ENCODE data around the gene TOPBP1. TPM values are rescaled to one million over a fixed set of nuclear protein-coding genes. Genes with fewer than 3 reads are reported as not detected.

TOPBP1 gene
- total RNA-seq, 1 experiment from 2014 or later, result 34.3 TPM

GRCh38 chr3:133563816-133564215 is 97.9 kb downstream of the TOPBP1 start:
- H3K36me3 Mint-ChIP-seq, result no peaks in the 10 kb centered on the region
- TF ChIP-seq GABPB1 (CRISPR knock-in tag; IDR thresholded peaks at IDR 0.05), result no peak
- TF ChIP-seq HMGXB4 (CRISPR knock-in tag; IDR thresholded peaks at IDR 0.05), result no peak
- no peak overlapping the region for H3K27ac Mint-ChIP-seq
- H3K27me3 Mint-ChIP-seq (ENCODE audit: low read depth), result no peaks in the 10 kb centered on the region
- H3K9me3 Mint-ChIP-seq, result no peaks in the 10 kb centered on the region
- H3K4me3 Mint-ChIP-seq, result no peak overlapping the region
- no peak for ATAC-seq
- POLR2A ChIA-PET, result interaction anchor here (1.0 kb wide), 1 partner anchor 8 kb away, joined by 3 read pairs; no protein-coding TSS in a partner anchor
- no peaks in the 10 kb centered on the region for H3K4me1 Mint-ChIP-seq
- DNase-seq (ENCODE audit: low spot score), result no peak
- CTCF ChIA-PET, result interaction anchor here (1.1 kb wide), 1 partner anchor 15 kb away, joined by 3 read pairs; no protein-coding TSS in a partner anchor

GRCh38 chr3:133563186-133563591 is 98.6 kb downstream of the TOPBP1 start:
- no peaks in the 10 kb centered on the region for H3K27me3 Mint-ChIP-seq (ENCODE audit: low read depth)
- POLR2A ChIA-PET, result interaction anchor here (0.9 to 1.0 kb wide), 2 partner anchors 9 to 10 kb away, joined by 3 read pairs; partner anchors contain the start of gene CDV3
- no peaks in the 10 kb centered on the region for H3K4me1 Mint-ChIP-seq
- no peak overlapping the region for H3K4me3 Mint-ChIP-seq
- no peak overlapping the region for H3K27ac Mint-ChIP-seq
- ATAC-seq, result no peak
- CTCF ChIA-PET, result interaction anchor here (1.1 kb wide), 1 partner anchor 15 kb away, joined by 3 read pairs; no protein-coding TSS in a partner anchor
- no peak for TF ChIP-seq SMAD3 (CRISPR knock-in tag; IDR thresholded peaks at IDR 0.05; ENCODE audit: borderline replicate concordance)
- TF ChIP-seq RELA (CRISPR knock-in tag; IDR thresholded peaks at IDR 0.05; ENCODE audit: borderline replicate concordance), result no peak
- TF ChIP-seq GRHL2 (CRISPR knock-in tag; IDR thresholded peaks at IDR 0.05; ENCODE audit: insufficient replicate concordance, severe bottlenecking), result no peak
- no peak for TF ChIP-seq ZNF423 (CRISPR knock-in tag; IDR thresholded peaks at IDR 0.05)
- no peak for TF ChIP-seq ELF4 (CRISPR knock-in tag; IDR thresholded peaks at IDR 0.05; ENCODE audit: low read depth)
- TF ChIP-seq ETV6 (CRISPR knock-in tag; IDR thresholded peaks at IDR 0.05), result no peak
- TF ChIP-seq FOXP1 (CRISPR knock-in tag; IDR thresholded peaks at IDR 0.05; ENCODE audit: borderline replicate concordance), result no peak
- TF ChIP-seq TEAD4 (CRISPR knock-in tag; IDR thresholded peaks at IDR 0.05), result no peak
- no peak for TF ChIP-seq ZNF416 (CRISPR knock-in tag; IDR thresholded peaks at IDR 0.05)
- TF ChIP-seq IRF2 (CRISPR knock-in tag; IDR thresholded peaks at IDR 0.05; ENCODE audit: borderline replicate concordance, low read depth), result no peak
- TF ChIP-seq ZNF232 (CRISPR knock-in tag; IDR thresholded peaks at IDR 0.05), result no peak
- TF ChIP-seq ZBTB21 (CRISPR knock-in tag; IDR thresholded peaks at IDR 0.05; ENCODE audit: borderline replicate concordance), result no peak
- TF ChIP-seq ZSCAN18 (CRISPR knock-in tag; IDR thresholded peaks at IDR 0.05), result no peak
- no peak for TF ChIP-seq SP1 (CRISPR knock-in tag; conservative IDR thresholded peaks at IDR 0.05)
- no peaks in the 10 kb centered on the region for H3K36me3 Mint-ChIP-seq
- no peak for DNase-seq (ENCODE audit: low spot score)
- no peaks in the 10 kb centered on the region for H3K9me3 Mint-ChIP-seq

- Mint-ChIP-seq H3K4me1 (no peaks in the 10 kb centered on the region), H3K27ac (no peak overlapping the region), H3K9me3 (no peaks in the 10 kb centered on the region), H3K27me3 (ENCODE audit: low read depth) (no peaks in the 10 kb centered on the region), H3K36me3 (no peaks in the 10 kb centered on the region), H3K4me3 (no peak overlapping the region)
- POLR2A ChIA-PET, result interaction anchor here (0.9 kb wide), 1 partner anchor 11 kb away, joined by 3 read pairs; the partner anchor contains the start of gene CDV3
- TF ChIP-seq ESRRA (CRISPR knock-in tag; IDR thresholded peaks at IDR 0.05; ENCODE audit: borderline replicate concordance) (no peak), NR3C1 (CRISPR knock-in tag; conservative IDR thresholded peaks at IDR 0.05; ENCODE audit: low read depth) (no peak), GTF2I (CRISPR knock-in tag; conservative IDR thresholded peaks at IDR 0.05) (no peak), ZNF416 (CRISPR knock-in tag; IDR thresholded peaks at IDR 0.05) (no peak), AFF4 (CRISPR knock-in tag; IDR thresholded peaks at IDR 0.05; ENCODE audit: borderline replicate concordance) (no peak), GABPB1 (CRISPR knock-in tag; IDR thresholded peaks at IDR 0.05) (no peak), FOXK1 (CRISPR knock-in tag; IDR thresholded peaks at IDR 0.05) (no peak), ZNF423 (CRISPR knock-in tag; IDR thresholded peaks at IDR 0.05) (no peak)
- no peak for DNase-seq (ENCODE audit: low spot score)
- no peak for ATAC-seq
- CTCF ChIA-PET, result interaction anchor here (1.0 kb wide), 1 partner anchor 11 kb away, joined by 5 read pairs; the partner anchor contains the start of gene CDV3
These were observed 99.4 kb downstream of the TOPBP1 start for GRCh38 chr3:133562376-133562775.
